Amniotic epithelial cell (primary cell): Measurements from ENCODE around the gene PRM2.

Source experiments
- DNase-seq: peaks from one replicate; pipeline ENCODE4 v3.0.0-alpha.2; 2010; ENCODE audit warnings: low read depth

PRM2 gene

GRCh38 chr16:11225677-11226549 lies 50.4 kb downstream of the PRM2 start:
- no peak for DNase-seq
